SK-N-SH (cell line): ENCODE measurements around the gene HSPA4. TPM values are rescaled to one million over a fixed set of nuclear protein-coding genes. Genes with fewer than 3 reads are reported as not detected.

Experiments
- CTCF ChIA-PET: fragments of 300-600, 350-600 bp; formaldehyde crosslinking; extraction: SDS; loops from one replicate; lab custom pipeline; 2021; lab: Yijun Ruan, JAX
- POLR2A ChIA-PET: fragments of 350-600 bp; sonication (Branson Sonifier 250); formaldehyde crosslinking; extraction: SDS; loops from one replicate; lab custom pipeline; 2020; ENCODE audit warnings: antibody characterized with exemption, inconsistent platforms; lab: Yijun Ruan, JAX
- DNase-seq: peaks from one replicate; pipeline ENCODE4 v3.0.0; 2012
- H2AFZ ChIP-seq: fragments of 200-600 bp; sonication (generic); 2 replicates; pipeline ENCODE4 v1.8.1; 2016; ENCODE audit warnings: antibody characterized with exemption, mild to moderate bottlenecking, low read depth
- H3F3A ChIP-seq: fragments of 200-600 bp; sonication (generic); replicated peaks from 2 replicates; pipeline ENCODE3; 2016; ENCODE audit warnings: antibody characterized with exemption, mild to moderate bottlenecking; ENCODE audit not compliant: insufficient read depth
- H3K27ac ChIP-seq, 2 experiments: fragments of 200-500 bp in 1 of 2; fragments of 200-600 bp in 1 of 2; sonication (Bioruptor generic) in 1 of 2; sonication (generic), shearing (Covaris generic) in 1 of 2; 2 replicates each; pipeline versions ENCODE4 v1.5.1 to v1.6.1; 2014 to 2016; ENCODE audit warnings: low read depth in 2 of 2, inconsistent platforms in 1 of 2, low read length in 1 of 2, mild to moderate bottlenecking in 1 of 2, mixed read lengths in 1 of 2
- H3K27me3 ChIP-seq: fragments of 200-600 bp; sonication (generic), shearing (Covaris generic); 2 replicates; pipeline ENCODE4 v1.6.1; 2016; ENCODE audit warnings: mixed run types; ENCODE audit not compliant: insufficient read depth
- H3K36me3 ChIP-seq, 2 experiments: fragments of 200-500 bp in 1 of 2; fragments of 200-600 bp in 1 of 2; sonication (Bioruptor generic) in 1 of 2; sonication (generic) in 1 of 2; replicated peaks in 1 of 2; 2 replicates each; pipeline versions ENCODE3 to v1.5.1; 2014 to 2016; ENCODE audit warnings: low read length in 1 of 2, mild to moderate bottlenecking in 1 of 2; ENCODE audit not compliant: insufficient read depth in 2 of 2, control insufficient read depth in 1 of 2
- H3K4me1 ChIP-seq, 2 experiments: fragments of 200-500 bp in 1 of 2; fragments of 200-600 bp in 1 of 2; sonication (Bioruptor generic) in 1 of 2; sonication (generic), shearing (Covaris generic) in 1 of 2; 2 replicates each; pipeline versions ENCODE4 v1.5.1 to v1.6.1; 2014 to 2016; ENCODE audit warnings: low read depth in 1 of 2, low read length in 1 of 2, mixed run types in 1 of 2; ENCODE audit not compliant: insufficient read depth in 2 of 2, control insufficient read depth in 1 of 2
- H3K4me2 ChIP-seq: fragments of 200-600 bp; sonication (generic), shearing (Covaris generic); 2 replicates; pipeline ENCODE4 v1.6.1; 2017; ENCODE audit warnings: mixed run types
- H3K4me3 ChIP-seq, 2 experiments: fragments of 200-500 bp in 1 of 2; fragments of 200-600 bp in 1 of 2; sonication (Bioruptor generic) in 1 of 2; sonication (generic), shearing (Covaris generic) in 1 of 2; 2 replicates each; pipeline versions ENCODE4 v1.5.1 to v1.8.1; 2014 to 2016; ENCODE audit warnings: low read depth in 2 of 2, inconsistent platforms in 1 of 2, low read length in 1 of 2, mild to moderate bottlenecking in 1 of 2, mixed read lengths in 1 of 2, moderate library complexity in 1 of 2
- H3K79me2 ChIP-seq: fragments of 200-600 bp; sonication (generic); 2 replicates; pipeline ENCODE4 v1.8.1; 2017; ENCODE audit warnings: mild to moderate bottlenecking; ENCODE audit not compliant: insufficient read depth
- H3K9ac ChIP-seq: fragments of 200-600 bp; sonication (generic); 2 replicates; pipeline ENCODE4 v1.6.1; 2017; ENCODE audit warnings: mixed run types
- H3K9me2 ChIP-seq: fragments of 200-600 bp; sonication (generic); 2 replicates; pipeline ENCODE4 v1.6.1; 2017; ENCODE audit warnings: mixed run types
- H3K9me3 ChIP-seq: fragments of 200-600 bp; sonication (generic); 2 replicates; pipeline ENCODE4 v1.6.1; 2017; ENCODE audit warnings: mixed run types, mild to moderate bottlenecking, moderate library complexity
- H4K20me1 ChIP-seq: fragments of 200-600 bp; sonication (generic); 2 replicates; pipeline ENCODE4 v1.6.1; 2017; ENCODE audit warnings: mild to moderate bottlenecking, mixed run types; ENCODE audit not compliant: insufficient read depth
- ELF1 ChIP-seq: IDR thresholded peaks from 2 replicates; pipeline ENCODE4 v1.4.0; 2012
- EP300 ChIP-seq, 2 experiments: IDR thresholded peaks; 2 replicates each; pipeline versions ENCODE4 v1.4.0 to v1.6.1; 2012; ENCODE audit warnings: borderline replicate concordance in 1 of 2, low read depth in 1 of 2, low read length in 1 of 2
- FOSL2 ChIP-seq: IDR thresholded peaks from 2 replicates; pipeline ENCODE4 v1.4.0; 2012; ENCODE audit warnings: low read depth, mild to moderate bottlenecking, moderate library complexity, borderline replicate concordance
- FOXJ3 ChIP-seq: sonication (generic); formaldehyde crosslinking; IDR thresholded peaks from 2 replicates; pipeline ENCODE4 v1.5.1; 2020; ENCODE audit warnings: mild to moderate bottlenecking, missing genetic modification reagents
- GATA2 ChIP-seq: sonication (generic); formaldehyde crosslinking; IDR thresholded peaks from 2 replicates; pipeline ENCODE4 v1.5.0; 2020; ENCODE audit warnings: mild to moderate bottlenecking, missing genetic modification reagents
- MAX ChIP-seq: IDR thresholded peaks from 2 replicates; pipeline ENCODE4 v1.4.0; 2012; ENCODE audit warnings: low read depth
- NRF1 ChIP-seq: IDR thresholded peaks from 2 replicates; pipeline ENCODE4 v1.6.1; 2012; ENCODE audit warnings: low read depth, mild to moderate bottlenecking, low read length
- USF2 ChIP-seq: fragments of 150-350 bp; IDR thresholded peaks from 2 replicates; pipeline ENCODE4 v1.6.1; 2017; ENCODE audit warnings: antibody characterized with exemption, low read length, low read depth, borderline replicate concordance
- ZBTB33 ChIP-seq: IDR thresholded peaks from 2 replicates; pipeline ENCODE4 v1.4.0; 2012; ENCODE audit warnings: low read depth, borderline replicate concordance
- WGBS: methylation state at CpG from one replicate; pipeline ENCODE4 v1.1.6; 2017; ENCODE audit warnings: low lambda C conversion rate; 5-methylcytosine and 5-hydroxymethylcytosine counted together
- polyA plus RNA-seq, 3 experiments: library from polyadenylated mRNA; depleted of rRNA; stranded (reverse); fragments of >200 nt; gene quantifications; 2 replicates each; pipeline ENCODE4 v1.2.3, GENCODE V29; 2012

HSPA4 gene
- polyA plus RNA-seq, 1 of the 3 experiments (the other 2 are of a cell fraction), result 18.8 TPM

DNA sequence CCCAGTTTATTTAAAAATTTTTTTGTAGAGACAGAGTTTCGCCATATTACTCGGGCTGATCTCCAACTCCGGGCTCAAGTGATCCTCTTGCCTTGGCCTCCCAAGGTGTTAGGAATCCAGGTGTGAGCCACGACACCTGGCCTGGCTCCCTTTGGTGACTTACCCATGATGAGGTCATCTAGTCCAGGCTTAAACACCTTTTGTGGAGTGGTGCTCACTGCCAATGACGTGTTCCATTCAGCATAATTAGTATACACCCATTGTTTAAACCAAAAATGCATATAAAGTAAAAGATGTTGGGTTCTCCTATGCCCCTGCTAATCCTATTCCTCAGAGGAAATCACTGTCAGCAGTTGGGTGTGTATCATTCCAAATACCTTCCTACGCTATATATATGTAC is 91.0 kb downstream of the HSPA4 start (continued):
- TF ChIP-seq USF2 (no peak), FOSL2 (no peak), FOXJ3 (CRISPR knock-in tag) (no peak), ZBTB33 (no peak)

GRCh38 chr5:133144245-133144981 is 92.6 kb downstream of the HSPA4 start:
- ChIA-PET CTCF (no interaction called here), POLR2A (no interaction called here)
- Histone ChIP-seq H3K4me3 (no peak overlapping the region), H3K36me3 (no peaks in the 10 kb centered on the region), H2AFZ (no peak overlapping the region), H3K9ac (no peak overlapping the region), H3K4me1 (peaks cover 0 to 4% of the 10 kb centered on the region in 2 experiments; a peak in 1 of 4 replicates), H3K79me2 (no peaks in the 10 kb centered on the region), H3K9me2 (no peaks in the 10 kb centered on the region), H3K9me3 (no peaks in the 10 kb centered on the region), H3K27me3 (no peaks in the 10 kb centered on the region; the same call in 1 of the 2 replicates), H4K20me1 (no peaks in the 10 kb centered on the region), H3K4me2 (no peak overlapping the region), H3F3A (no peaks in the 10 kb centered on the region), H3K27ac (no peak overlapping the region)
- WGBS, result 11% methylated on average over 4 of the region's 4 CpGs
- DNase-seq, result no peak
- TF ChIP-seq ELF1, result no peak
- TF ChIP-seq EP300 (IDR thresholded peaks at IDR 0.05; ENCODE audit: borderline replicate concordance in 1 of 2, low read depth in 1 of 2, low read length in 1 of 2), result no peak
- TF ChIP-seq USF2, result no peak
- no peak for TF ChIP-seq NRF1
- TF ChIP-seq FOXJ3 (CRISPR knock-in tag), result no peak
- no peak for TF ChIP-seq MAX
- TF ChIP-seq FOSL2, result no peak
- no peak for TF ChIP-seq GATA2
